IPS DF 19.7 (cell line): ENCODE results near the gene INTS6.

Experiments used
- DNase-seq: peaks from one replicate; pipeline ENCODE4 v3.0.0-alpha.2; 2013; ENCODE audit warnings: low read depth, low spot score

The INTS6 gene

GRCh38 chr13:51321836-51322235 lies 131.0 kb downstream of the INTS6 start:
- no peak for DNase-seq

GRCh38 chr13:51318876-51319275 lies 134.0 kb downstream of the INTS6 start:
- no peak for DNase-seq

- no peak for DNase-seq
Observed at GRCh38 chr13:51318015-51318414, 134.8 kb downstream of the INTS6 start.

- no peak for DNase-seq
Observed at GRCh38 chr13:51317262-51317661, 135.6 kb downstream of the INTS6 start.

- DNase-seq, result no peak
Observed at GRCh38 chr13:51313619-51314018, 139.2 kb downstream of the INTS6 start.

- no peak for DNase-seq
Observed at GRCh38 chr13:51311957-51312520, 140.8 kb downstream of the INTS6 start.
